ENCODE measurements around the gene ZNF14. TPM values are rescaled to one million over a fixed set of nuclear protein-coding genes. Genes with fewer than 3 reads are reported as not detected.
"Not testable (repeated sequence)": the region's sequence is repeated elsewhere in the genome, so short reads cannot be mapped to it uniquely, and the experiment has no call there.

The ZNF14 gene
- total and polyA plus RNA-seq, 5 donors from 2014 or later = 8.5 to 19.8 (median 11.8) TPM

- peaks cover 78 to 97% of the 10 kb centered on the region in 2 experiments for H3K9me3 ChIP-seq (ENCODE audit: control insufficient read depth in 2 of 2, low read length in 2 of 2)
- Mint-ChIP-seq H3K9me3 (peaks cover 0 to 77% (median 37%) of the 10 kb centered on the region in 7 donors), H3K27ac (peak overlapping the region in 1 of 3 donors; percentile 82), H3K36me3 (peaks cover 74% of the 10 kb centered on the region), H3K27me3 (no peaks in the 10 kb centered on the region), H3K4me3 (peak overlapping the region in 2 of 4 donors; percentile 24 to 52), H3K4me1 (peaks cover 0 to 37% (median 4%) of the 10 kb centered on the region in 4 donors)
- no peak overlapping the region for H3K27ac ChIP-seq (ENCODE audit: insufficient read depth, low read length, poor library complexity, severe bottlenecking)
- DNase-seq (no peak), ATAC-seq (ENCODE audit: low read depth in 2 of 2) (no peak)
- no peaks in the 10 kb centered on the region for H3K4me1 ChIP-seq (ENCODE audit: control insufficient read depth, insufficient read depth, low read length, poor library complexity, severe bottlenecking)
- H3K4me3 ChIP-seq (ENCODE audit: low read depth, low read length) = peak overlapping the region; percentile 32
- H3K36me3 ChIP-seq (ENCODE audit: control insufficient read depth, insufficient read depth, low read length) = peaks cover 85% of the 10 kb centered on the region
- H3K27me3 ChIP-seq (ENCODE audit: control insufficient read depth, insufficient read depth, low read length) = no peaks in the 10 kb centered on the region
Observed at GRCh38 chr19:19677579-19677978, 55.3 kb downstream of the ZNF14 start.

GRCh38 chr19:19674315-19674714, 58.6 kb downstream of the ZNF14 start:
- no peaks in the 10 kb centered on the region for H3K27me3 Mint-ChIP-seq
- H3K4me3 Mint-ChIP-seq = peak overlapping the region; percentile 54 to 86 (median 71)
- peaks cover 3% of the 10 kb centered on the region for H3K4me1 ChIP-seq (ENCODE audit: control insufficient read depth, insufficient read depth, low read length, poor library complexity, severe bottlenecking)
- H3K4me3 ChIP-seq (ENCODE audit: low read depth, low read length) = peak overlapping the region; percentile 24
- DNase-seq (no peak), ATAC-seq (ENCODE audit: low read depth in 2 of 2) (no peak)
- peaks cover 86% of the 10 kb centered on the region for H3K36me3 ChIP-seq (ENCODE audit: control insufficient read depth, insufficient read depth, low read length)
- peaks cover 74% of the 10 kb centered on the region for H3K36me3 Mint-ChIP-seq
- H3K9me3 Mint-ChIP-seq = peaks cover 0 to 76% (median 26%) of the 10 kb centered on the region in 7 donors
- H3K27me3 ChIP-seq (ENCODE audit: control insufficient read depth, insufficient read depth, low read length) = no peaks in the 10 kb centered on the region
- peak overlapping the region in 2 of 3 donors; percentile 29 to 84 for H3K27ac Mint-ChIP-seq
- no peak overlapping the region for H3K27ac ChIP-seq (ENCODE audit: insufficient read depth, low read length, poor library complexity, severe bottlenecking)
- H3K4me1 Mint-ChIP-seq = peaks cover 0 to 57% (median 15%) of the 10 kb centered on the region in 4 donors
- H3K9me3 ChIP-seq (ENCODE audit: control insufficient read depth in 2 of 2, low read length in 2 of 2) = peaks cover 67 to 86% of the 10 kb centered on the region in 2 experiments

- Mint-ChIP-seq H3K27me3 (peaks cover 7% of the 10 kb centered on the region), H3K27ac (peak overlapping the region in 2 of 3 donors; percentile 20 to 43), H3K9me3 (peaks cover 0 to 69% (median 16%) of the 10 kb centered on the region in 7 donors), H3K36me3 (peaks cover 60% of the 10 kb centered on the region), H3K4me1 (peaks cover 0 to 60% (median 19%) of the 10 kb centered on the region in 4 donors), H3K4me3 (peak overlapping the region; percentile 59 to 87 (median 74))
- no peak overlapping the region for H3K4me3 ChIP-seq (ENCODE audit: low read depth, low read length)
- peaks cover 9% of the 10 kb centered on the region for H3K4me1 ChIP-seq (ENCODE audit: control insufficient read depth, insufficient read depth, low read length, poor library complexity, severe bottlenecking)
- no peak overlapping the region for H3K27ac ChIP-seq (ENCODE audit: insufficient read depth, low read length, poor library complexity, severe bottlenecking)
- ATAC-seq (ENCODE audit: low read depth in 2 of 2) (no peak), DNase-seq (no peak)
- peaks cover 53 to 71% of the 10 kb centered on the region in 2 experiments for H3K9me3 ChIP-seq (ENCODE audit: control insufficient read depth in 2 of 2, low read length in 2 of 2)
- H3K36me3 ChIP-seq (ENCODE audit: control insufficient read depth, insufficient read depth, low read length) = peaks cover 71% of the 10 kb centered on the region
- no peaks in the 10 kb centered on the region for H3K27me3 ChIP-seq (ENCODE audit: control insufficient read depth, insufficient read depth, low read length)
Observed at GRCh38 chr19:19672816-19673215, 60.1 kb downstream of the ZNF14 start.

- Mint-ChIP-seq H3K4me3 (peak overlapping the region; percentile 87 to 97 (median 92)), H3K27me3 (peaks cover 7% of the 10 kb centered on the region), H3K27ac (peak overlapping the region; percentile 93 to 99 (median 97)), H3K4me1 (peaks cover 0 to 58% (median 19%) of the 10 kb centered on the region in 4 donors), H3K9me3 (peaks cover 0 to 44% (median 5%) of the 10 kb centered on the region in 7 donors), H3K36me3 (peaks cover 34% of the 10 kb centered on the region)
- peaks cover 45% of the 10 kb centered on the region for H3K36me3 ChIP-seq (ENCODE audit: control insufficient read depth, insufficient read depth, low read length)
- ATAC-seq (ENCODE audit: low read depth in 2 of 2) = no peak
- peak overlapping the region; percentile 94 for H3K4me3 ChIP-seq (ENCODE audit: low read depth, low read length)
- H3K4me1 ChIP-seq (ENCODE audit: control insufficient read depth, insufficient read depth, low read length, poor library complexity, severe bottlenecking) = peaks cover 13% of the 10 kb centered on the region
- H3K27me3 ChIP-seq (ENCODE audit: control insufficient read depth, insufficient read depth, low read length) = no peaks in the 10 kb centered on the region
- DNase-seq = no peak
- H3K9me3 ChIP-seq (ENCODE audit: control insufficient read depth in 2 of 2, low read length in 2 of 2) = peaks cover 32 to 61% of the 10 kb centered on the region in 2 experiments
- H3K27ac ChIP-seq (ENCODE audit: insufficient read depth, low read length, poor library complexity, severe bottlenecking) = peak overlapping the region; percentile 96
Observed at GRCh38 chr19:19670070-19670551, 62.8 kb downstream of the ZNF14 start.

GRCh38 chr19:19668230-19669012, 64.5 kb downstream of the ZNF14 start, which contains the start of gene ZNF101:
TSS of gene ZNF101 (plus strand) at chr19:19668839. CDS start at chr19:19668964, 125 bp downstream.
- Mint-ChIP-seq H3K4me1 (peaks cover 5 to 57% (median 17%) of the 10 kb centered on the region in 4 donors), H3K9me3 (peaks cover 0 to 35% (median 5%) of the 10 kb centered on the region in 7 donors)
- DNase-seq = peak; percentile 86 to 98 (median 97)

GRCh38 chr19:19665420-19665948, 67.4 kb downstream of the ZNF14 start:
- Histone ChIP-seq H3K4me1 (ENCODE audit: control insufficient read depth, insufficient read depth, low read length, poor library complexity, severe bottlenecking) (peaks cover 35% of the 10 kb centered on the region), H3K9me3 (ENCODE audit: control insufficient read depth in 2 of 2, low read length in 2 of 2) (peaks cover 3 to 19% of the 10 kb centered on the region in 2 experiments)
- Mint-ChIP-seq H3K4me1 (peaks cover 9 to 59% (median 29%) of the 10 kb centered on the region in 4 donors), H3K9me3 (peaks cover 0 to 12% (median under 1%) of the 10 kb centered on the region in 7 donors), H3K27ac (peak overlapping the region in 2 of 3 donors; percentile 31 to 32), H3K4me3 (peak overlapping the region in 2 of 4 donors; percentile 14 to 59)
- H3K27ac ChIP-seq (ENCODE audit: insufficient read depth, low read length, poor library complexity, severe bottlenecking); H3K36me3 ChIP-seq (ENCODE audit: control insufficient read depth, insufficient read depth, low read length); H3K27me3 ChIP-seq (ENCODE audit: control insufficient read depth, insufficient read depth, low read length); H3K27me3 Mint-ChIP-seq; DNase-seq; ATAC-seq (ENCODE audit: low read depth in 2 of 2); H3K36me3 Mint-ChIP-seq; H3K4me3 ChIP-seq (ENCODE audit: low read depth, low read length): not testable (repeated sequence)

More at GRCh38 chr19:19668230-19669012, 64.5 kb downstream of the ZNF14 start, which contains the start of gene ZNF101:
- peaks cover 19 to 47% of the 10 kb centered on the region in 2 experiments for H3K9me3 ChIP-seq (ENCODE audit: control insufficient read depth in 2 of 2, low read length in 2 of 2)
- peaks cover 7% of the 10 kb centered on the region for H3K27me3 Mint-ChIP-seq
- peak within 1 kb of the TSS; percentile 94 for H3K4me3 ChIP-seq (ENCODE audit: low read depth, low read length)
- H3K27ac Mint-ChIP-seq = peak within 1 kb of the TSS; percentile 97 to 99 (median 99)
- peak within 1 kb of the TSS; percentile 96 for H3K27ac ChIP-seq (ENCODE audit: insufficient read depth, low read length, poor library complexity, severe bottlenecking)
- H3K4me3 Mint-ChIP-seq = peak within 1 kb of the TSS; percentile 87 to 97 (median 92)
- peaks cover 13% of the 10 kb centered on the region for H3K4me1 ChIP-seq (ENCODE audit: control insufficient read depth, insufficient read depth, low read length, poor library complexity, severe bottlenecking)
- H3K36me3 ChIP-seq (ENCODE audit: control insufficient read depth, insufficient read depth, low read length) = peaks cover 29% of the 10 kb centered on the region
- H3K36me3 Mint-ChIP-seq = peaks cover 23% of the 10 kb centered on the region
- peak; percentile 67 to 69 for ATAC-seq (ENCODE audit: low read depth in 2 of 2)
- no peaks in the 10 kb centered on the region for H3K27me3 ChIP-seq (ENCODE audit: control insufficient read depth, insufficient read depth, low read length)

Data from CD4-positive, CD25-positive, alpha-beta regulatory T cell (primary cell).